ENCODE results near the gene CCNJ. TPM values are rescaled to one million over a fixed set of nuclear protein-coding genes. Genes with fewer than 3 reads are reported as not detected.
A peak's percentile ranks its signal among the peaks of the same experiment; 100 is the strongest.

CCNJ gene
- total RNA-seq, 2 experiments from 2014 or later = 4.5 to 5.3 TPM

DNA sequence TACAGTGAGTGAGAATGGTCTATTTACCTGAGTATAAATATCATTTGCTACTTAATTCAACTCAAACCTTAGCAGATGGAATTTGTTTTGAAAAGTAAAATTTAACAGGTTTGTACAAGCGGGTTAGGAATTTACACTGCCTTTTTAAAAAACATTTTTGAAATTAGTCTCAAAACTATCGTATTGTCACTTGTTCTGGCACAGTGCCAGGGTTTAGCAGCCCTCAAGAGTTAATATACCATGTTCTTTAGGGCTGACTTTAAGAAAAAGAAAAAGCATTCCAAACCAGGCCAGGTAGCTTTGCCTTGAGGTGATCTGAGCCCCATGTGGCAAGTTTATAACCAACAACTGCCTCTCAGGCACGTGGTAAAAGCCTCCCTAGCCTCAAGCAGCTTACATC lies 17.8 kb downstream of the CCNJ start:
- no peak overlapping the region for H3K27ac Mint-ChIP-seq
- ATAC-seq (no peak), DNase-seq (no peak)
- H3K27me3 Mint-ChIP-seq (ENCODE audit: low read depth) = no peaks in the 10 kb centered on the region
- ChIA-PET POLR2A (interaction anchor here (1.0 kb wide), 1 partner anchor 70 kb away, joined by 3 read pairs; no protein-coding TSS in a partner anchor), CTCF (interaction anchor here (1.4 kb wide), 1 partner anchor 14 kb away, joined by 3 read pairs; no protein-coding TSS in a partner anchor)
- peaks cover 52% of the 10 kb centered on the region for H3K36me3 Mint-ChIP-seq (ENCODE audit: low read depth)
- no peaks in the 10 kb centered on the region for H3K9me3 Mint-ChIP-seq (ENCODE audit: insufficient read depth)
- H3K4me3 Mint-ChIP-seq = no peak overlapping the region
- peaks cover 19% of the 10 kb centered on the region for H3K4me1 Mint-ChIP-seq (ENCODE audit: low read depth)

DNA sequence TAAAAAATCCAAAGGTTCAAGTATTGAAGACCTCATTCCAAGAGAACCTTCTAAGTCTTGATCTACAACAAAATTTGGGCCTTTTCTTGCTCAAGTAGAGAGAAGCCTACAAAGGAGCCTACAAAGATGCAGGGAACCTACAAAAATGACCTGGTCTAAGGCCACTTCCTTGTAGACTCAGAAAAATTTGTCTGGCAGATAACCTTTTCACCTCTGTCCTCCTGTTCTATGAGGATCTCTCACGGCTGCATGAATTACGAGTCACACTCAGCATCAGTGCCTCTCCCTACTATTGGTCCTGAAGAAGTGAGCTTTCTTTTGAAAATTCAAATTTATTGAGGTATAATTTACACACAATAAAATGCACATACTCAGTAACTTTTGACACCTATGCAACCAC lies 29.3 kb downstream of the CCNJ start:
- ChIA-PET POLR2A (interaction anchor here (4.1 kb wide), 1 partner anchor 57 kb away, joined by 17 read pairs; the partner anchor contains the start of gene ZNF518A), CTCF (no interaction called here)
- DNase-seq (no peak), ATAC-seq (no peak)
- Mint-ChIP-seq H3K27ac (no peak overlapping the region), H3K4me1 (ENCODE audit: low read depth) (peaks cover 28% of the 10 kb centered on the region), H3K4me3 (no peak overlapping the region), H3K9me3 (ENCODE audit: insufficient read depth) (no peaks in the 10 kb centered on the region), H3K27me3 (ENCODE audit: low read depth) (no peaks in the 10 kb centered on the region), H3K36me3 (ENCODE audit: low read depth) (peaks cover 3% of the 10 kb centered on the region)

DNA sequence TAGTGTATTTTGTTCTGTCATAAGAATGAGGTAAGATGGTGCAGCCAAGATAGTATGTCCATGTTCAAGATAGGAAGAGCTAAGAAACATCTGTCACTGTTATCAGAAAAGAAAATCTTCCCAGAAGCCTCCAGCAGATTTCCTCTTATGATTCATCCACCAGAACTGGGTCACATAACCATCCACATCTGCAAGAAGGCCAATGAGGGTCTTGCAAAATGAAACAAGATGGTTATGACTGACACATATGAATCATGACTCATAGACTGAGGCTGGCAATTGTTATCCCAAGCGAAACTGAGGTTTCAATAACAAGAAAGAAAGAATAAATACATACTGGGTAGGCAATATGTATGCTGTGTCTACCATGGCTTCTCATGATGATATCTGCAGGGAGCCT lies 30.3 kb downstream of the CCNJ start:
- DNase-seq (no peak), ATAC-seq (peak; percentile 81)
- Mint-ChIP-seq H3K27me3 (ENCODE audit: low read depth) (no peaks in the 10 kb centered on the region), H3K27ac (no peak overlapping the region), H3K36me3 (ENCODE audit: low read depth) (peaks cover 3% of the 10 kb centered on the region), H3K4me3 (no peak overlapping the region), H3K4me1 (ENCODE audit: low read depth) (peaks cover 28% of the 10 kb centered on the region), H3K9me3 (ENCODE audit: insufficient read depth) (no peaks in the 10 kb centered on the region)
- CTCF ChIA-PET = interaction anchor here (1.1 kb wide), 1 partner anchor 249 kb away, joined by 3 read pairs; no protein-coding TSS in a partner anchor
- POLR2A ChIA-PET = interaction anchor here (4.1 kb wide), 1 partner anchor 56 kb away, joined by 17 read pairs; the partner anchor contains the start of gene ZNF518A

DNA sequence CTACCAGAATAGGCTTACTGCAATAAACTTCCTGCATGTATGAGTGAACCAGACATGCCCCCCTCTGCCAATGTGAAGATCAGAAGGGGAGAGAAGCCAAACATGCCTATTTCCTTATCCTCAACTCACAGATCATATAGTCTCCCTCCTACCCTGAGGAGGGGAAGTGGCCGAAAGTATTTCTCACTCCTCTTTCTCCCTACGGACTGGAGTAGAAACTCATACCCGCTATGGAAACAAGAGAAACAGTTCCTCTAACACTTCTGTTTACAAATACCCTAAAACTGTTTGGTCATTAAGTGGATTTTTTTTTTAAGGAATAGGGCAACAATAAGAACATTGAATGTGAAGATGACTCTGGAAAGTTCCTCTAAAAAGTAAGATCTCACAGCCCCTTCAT lies 31.4 kb downstream of the CCNJ start:
- ATAC-seq = no peak
- H3K4me3 Mint-ChIP-seq = no peak overlapping the region
- ChIA-PET POLR2A (interaction anchor here (1.0 to 4.1 kb wide), 2 partner anchors 15 to 55 kb away, joined by 5 to 17 read pairs; partner anchors contain the start of gene ZNF518A), CTCF (interaction anchor here (0.7 to 1.2 kb wide), 3 partner anchors 14 to 58 kb away, joined by 3 to 4 read pairs (median 3); no protein-coding TSS in a partner anchor)
- H3K36me3 Mint-ChIP-seq (ENCODE audit: low read depth) = peaks cover 3% of the 10 kb centered on the region
- H3K4me1 Mint-ChIP-seq (ENCODE audit: low read depth) = peaks cover 31% of the 10 kb centered on the region
- H3K27ac Mint-ChIP-seq = no peak overlapping the region
- H3K27me3 Mint-ChIP-seq (ENCODE audit: low read depth) = no peaks in the 10 kb centered on the region
- no peaks in the 10 kb centered on the region for H3K9me3 Mint-ChIP-seq (ENCODE audit: insufficient read depth)
- no peak for DNase-seq

DNA sequence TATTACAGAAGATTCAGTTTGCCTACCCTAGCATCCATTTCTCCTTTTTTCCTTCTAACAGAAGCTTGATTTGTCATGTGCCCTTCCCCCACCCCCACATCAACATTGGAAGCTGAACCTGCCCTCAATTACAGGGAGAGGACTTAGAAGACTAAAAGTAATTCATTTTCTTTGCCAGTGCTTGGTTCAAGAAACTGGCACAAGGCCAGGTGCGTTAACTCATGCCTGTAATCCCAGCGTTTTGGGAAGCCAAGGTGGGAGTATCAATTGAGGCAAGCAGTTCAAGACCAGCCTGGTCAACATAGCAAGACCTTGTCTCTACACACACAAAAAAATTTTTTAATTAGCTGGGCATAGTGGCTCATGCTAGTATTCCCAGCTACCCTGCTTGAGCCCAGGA lies 32.6 kb downstream of the CCNJ start:
- Mint-ChIP-seq H3K9me3 (ENCODE audit: insufficient read depth) (no peaks in the 10 kb centered on the region), H3K36me3 (ENCODE audit: low read depth) (peaks cover 10% of the 10 kb centered on the region), H3K27me3 (ENCODE audit: low read depth) (no peaks in the 10 kb centered on the region), H3K4me1 (ENCODE audit: low read depth) (peaks cover 33% of the 10 kb centered on the region), H3K27ac (no peak overlapping the region), H3K4me3 (no peak overlapping the region)
- CTCF ChIA-PET = interaction anchor here (1.1 to 1.4 kb wide), 3 partner anchors 16 to 299 kb away, joined by 3 read pairs; no protein-coding TSS in a partner anchor
- POLR2A ChIA-PET = interaction anchor here (1.9 to 4.1 kb wide), 2 partner anchors 14 to 54 kb away, joined by 10 to 17 read pairs; partner anchors contain the start of gene ZNF518A
- DNase-seq (no peak), ATAC-seq (no peak)

DNA sequence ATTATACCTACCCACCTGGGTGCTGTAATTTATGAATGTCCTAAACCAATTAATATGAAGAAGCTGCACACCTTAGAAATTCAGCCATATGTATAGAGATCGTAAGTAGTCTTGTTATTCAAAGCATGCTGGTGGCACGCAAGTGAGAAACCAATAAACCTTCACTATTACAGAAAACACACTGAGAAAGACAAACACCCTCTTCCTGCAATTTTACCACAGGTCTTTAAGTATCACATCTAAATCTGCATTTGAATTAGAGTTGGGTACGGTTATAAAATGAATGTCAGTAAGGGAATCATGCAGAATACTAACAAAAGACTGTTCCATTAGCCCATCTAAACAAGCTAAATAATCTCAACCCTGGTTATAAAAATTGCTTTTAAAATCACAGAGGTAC lies 33.8 kb downstream of the CCNJ start:
- POLR2A ChIA-PET = no interaction called here
- peaks cover 10% of the 10 kb centered on the region for H3K36me3 Mint-ChIP-seq (ENCODE audit: low read depth)
- H3K9me3 Mint-ChIP-seq (ENCODE audit: insufficient read depth) = no peaks in the 10 kb centered on the region
- no peak for ATAC-seq
- CTCF ChIA-PET = interaction anchor here (1.4 kb wide), 1 partner anchor 61 kb away, joined by 3 read pairs; no protein-coding TSS in a partner anchor
- H3K4me3 Mint-ChIP-seq = no peak overlapping the region
- H3K27me3 Mint-ChIP-seq (ENCODE audit: low read depth) = no peaks in the 10 kb centered on the region
- peaks cover 28% of the 10 kb centered on the region for H3K4me1 Mint-ChIP-seq (ENCODE audit: low read depth)
- DNase-seq = no peak
- no peak overlapping the region for H3K27ac Mint-ChIP-seq

DNA sequence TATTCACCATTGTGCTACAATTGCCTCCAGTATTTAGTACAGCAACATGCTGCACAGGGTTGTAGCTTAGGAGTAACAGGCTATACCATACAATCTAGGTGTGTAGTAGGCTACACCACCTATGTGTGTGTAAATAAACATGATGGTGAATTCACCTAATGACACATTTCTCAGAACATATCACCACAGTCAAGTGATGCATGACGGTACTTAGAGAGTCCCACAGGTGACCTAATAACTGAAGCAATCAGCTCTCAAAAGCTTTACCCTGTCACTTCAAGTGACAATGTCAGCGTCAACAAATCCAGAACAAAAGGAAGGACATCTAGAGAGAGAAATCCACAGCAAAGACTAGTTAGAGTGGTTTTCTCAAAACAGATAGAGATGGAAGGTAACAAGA lies 38.8 kb downstream of the CCNJ start:
- H3K27ac Mint-ChIP-seq = no peak overlapping the region
- H3K27me3 Mint-ChIP-seq (ENCODE audit: low read depth) = no peaks in the 10 kb centered on the region
- peaks cover 5% of the 10 kb centered on the region for H3K4me1 Mint-ChIP-seq (ENCODE audit: low read depth)
- ATAC-seq (no peak), DNase-seq (no peak)
- H3K4me3 Mint-ChIP-seq = no peak overlapping the region
- peaks cover 7% of the 10 kb centered on the region for H3K36me3 Mint-ChIP-seq (ENCODE audit: low read depth)
- H3K9me3 Mint-ChIP-seq (ENCODE audit: insufficient read depth) = no peaks in the 10 kb centered on the region
- POLR2A ChIA-PET = no interaction called here
- CTCF ChIA-PET = interaction anchor here (1.3 kb wide), 1 partner anchor 66 kb away, joined by 6 read pairs; no protein-coding TSS in a partner anchor

DNA sequence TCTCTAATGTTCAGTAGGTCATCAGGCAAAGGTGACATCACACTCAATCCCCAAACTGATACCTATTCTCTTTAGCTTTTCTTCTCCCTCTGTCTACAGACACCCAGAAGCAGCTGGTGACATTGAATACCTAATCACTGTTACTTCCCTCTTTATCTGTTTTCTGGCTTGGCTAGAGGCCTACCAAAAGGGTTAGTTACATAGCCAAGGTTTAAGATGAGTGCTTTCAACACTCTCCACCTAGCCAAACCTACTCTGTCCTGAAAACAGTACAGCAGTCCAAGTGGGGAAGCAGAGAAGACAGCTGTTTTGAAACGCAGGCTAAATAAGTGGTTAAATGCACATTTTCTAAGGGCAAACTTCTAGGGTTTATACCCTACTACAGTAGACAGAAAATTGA lies 39.4 kb downstream of the CCNJ start:
- H3K9me3 Mint-ChIP-seq (ENCODE audit: insufficient read depth) = no peaks in the 10 kb centered on the region
- H3K36me3 Mint-ChIP-seq (ENCODE audit: low read depth) = peaks cover 12% of the 10 kb centered on the region
- H3K4me1 Mint-ChIP-seq (ENCODE audit: low read depth) = peaks cover 5% of the 10 kb centered on the region
- DNase-seq (no peak), ATAC-seq (no peak)
- H3K27me3 Mint-ChIP-seq (ENCODE audit: low read depth) = no peaks in the 10 kb centered on the region
- no peak overlapping the region for H3K4me3 Mint-ChIP-seq
- ChIA-PET POLR2A (interaction anchor here (1.3 kb wide), 1 partner anchor 47 kb away, joined by 4 read pairs; the partner anchor contains the start of gene ZNF518A), CTCF (interaction anchor here (1.3 kb wide), 1 partner anchor 66 kb away, joined by 6 read pairs; no protein-coding TSS in a partner anchor)
- H3K27ac Mint-ChIP-seq = no peak overlapping the region

DNA sequence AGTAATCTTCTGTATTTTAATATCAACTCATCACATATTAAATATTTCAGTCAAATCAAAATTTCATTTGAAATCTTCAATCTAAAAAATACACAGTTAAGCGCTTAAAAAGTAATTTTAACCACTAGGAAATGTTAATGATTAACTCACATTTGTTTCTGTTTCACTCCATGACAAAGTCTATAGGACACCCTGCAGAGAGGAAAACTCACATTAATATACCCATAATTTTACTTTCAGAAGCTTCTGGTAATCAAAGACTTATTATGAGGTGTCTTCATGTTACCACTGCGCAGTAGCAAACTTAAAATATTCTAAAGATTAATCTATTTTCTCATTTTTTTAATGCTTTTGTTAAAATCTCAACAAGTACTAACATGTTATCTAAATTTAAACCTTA lies 45.7 kb downstream of the CCNJ start:
- ATAC-seq (no peak), DNase-seq (no peak)
- ChIA-PET CTCF (interaction anchor here (0.6 to 2.1 kb wide), 8 partner anchors 15 to 395 kb away, joined by 3 to 19 read pairs (median 4); partner anchors contain the start of genes CCNJ, TCTN3 and ZNF518A), POLR2A (interaction anchor here (0.6 to 3.5 kb wide), 16 partner anchors 9 to 623 kb away, joined by 3 to 164 read pairs (median 4); partner anchors contain the start of genes CCNJ and ZNF518A)
- peak overlapping the region; percentile 100 for H3K27ac Mint-ChIP-seq
- no peaks in the 10 kb centered on the region for H3K9me3 Mint-ChIP-seq (ENCODE audit: insufficient read depth)
- H3K36me3 Mint-ChIP-seq (ENCODE audit: low read depth) = peaks cover 17% of the 10 kb centered on the region
- H3K4me1 Mint-ChIP-seq (ENCODE audit: low read depth) = peaks cover 17% of the 10 kb centered on the region
- H3K27me3 Mint-ChIP-seq (ENCODE audit: low read depth) = peaks cover 15% of the 10 kb centered on the region
- H3K4me3 Mint-ChIP-seq = peak overlapping the region; percentile 96

DNA sequence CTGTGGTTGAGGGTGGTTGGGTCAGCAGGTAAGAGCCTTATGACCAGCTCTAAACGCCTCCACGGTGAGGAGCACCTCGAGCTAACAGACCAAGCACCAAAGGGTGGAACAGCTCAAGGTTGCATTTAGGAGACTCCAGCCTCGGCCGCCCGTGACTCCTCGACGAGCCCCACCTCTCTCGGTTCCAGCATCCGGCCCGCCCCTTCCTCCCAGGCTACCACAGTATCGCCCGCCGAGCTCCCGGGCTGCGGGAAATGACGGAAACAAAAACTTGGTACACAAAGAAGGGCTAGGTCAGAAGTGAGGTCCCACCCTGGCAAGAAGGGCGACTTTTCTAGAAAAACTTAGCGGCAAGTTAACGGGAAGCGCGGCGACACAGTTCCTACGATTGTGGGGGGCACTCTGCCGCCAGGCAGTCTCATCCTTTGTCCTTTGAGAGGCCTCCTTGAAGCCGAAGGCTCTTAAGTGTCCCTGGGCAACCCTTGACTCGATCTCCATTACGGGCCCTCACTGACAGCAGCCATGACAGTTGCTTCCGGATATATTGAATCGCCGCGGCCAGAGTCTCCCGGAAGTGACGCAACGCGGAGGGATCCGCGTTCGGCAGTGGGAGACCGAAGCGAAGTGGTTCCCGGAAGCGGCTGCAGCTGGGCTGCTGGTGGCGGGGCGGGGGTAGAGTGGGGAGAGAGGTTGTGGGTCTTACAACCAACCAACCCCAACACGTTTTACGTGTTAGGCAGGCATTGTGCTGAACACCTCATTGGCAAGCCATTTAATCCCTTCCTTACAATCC lies 46.5 kb downstream of the CCNJ start:
- DNase-seq = peak; percentile 94
- H3K27ac Mint-ChIP-seq = peak overlapping the region; percentile 100
- CTCF ChIA-PET = interaction anchor here (0.6 to 2.1 kb wide), 8 partner anchors 15 to 396 kb away, joined by 3 to 19 read pairs (median 4); partner anchors contain the start of genes CCNJ, TCTN3 and ZNF518A
- H3K9me3 Mint-ChIP-seq (ENCODE audit: insufficient read depth) = no peaks in the 10 kb centered on the region
- peak overlapping the region; percentile 96 for H3K4me3 Mint-ChIP-seq
- peak; percentile 93 for ATAC-seq
- POLR2A ChIA-PET = interaction anchor here (0.6 to 3.5 kb wide), 17 partner anchors 8 to 622 kb away, joined by 3 to 164 read pairs (median 4); partner anchors contain the start of genes CCNJ and ZNF518A
- peaks cover 17% of the 10 kb centered on the region for H3K36me3 Mint-ChIP-seq (ENCODE audit: low read depth)
- H3K4me1 Mint-ChIP-seq (ENCODE audit: low read depth) = peaks cover 17% of the 10 kb centered on the region
- peaks cover 17% of the 10 kb centered on the region for H3K27me3 Mint-ChIP-seq (ENCODE audit: low read depth)

DNA sequence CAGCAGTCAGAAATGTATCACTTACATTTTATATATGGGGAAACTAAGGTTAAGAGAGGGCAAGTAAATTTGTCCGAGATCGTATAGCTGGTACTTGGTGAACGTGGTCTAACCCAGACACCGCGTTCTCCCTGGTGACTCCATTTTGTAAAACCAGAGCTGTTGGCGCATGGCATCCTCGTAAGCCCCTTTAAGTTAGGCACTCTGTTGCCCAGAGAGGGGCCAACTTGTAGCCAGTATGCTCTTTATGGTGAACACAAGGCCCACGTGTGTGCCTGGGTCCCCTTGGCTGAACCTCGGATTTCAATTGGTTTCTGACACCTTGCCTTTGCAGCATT lies 47.0 kb downstream of the CCNJ start:
- no peak for ATAC-seq
- Mint-ChIP-seq H3K4me1 (ENCODE audit: low read depth) (peaks cover 17% of the 10 kb centered on the region), H3K27ac (peak overlapping the region; percentile 100), H3K4me3 (peak overlapping the region; percentile 96), H3K9me3 (ENCODE audit: insufficient read depth) (no peaks in the 10 kb centered on the region), H3K36me3 (ENCODE audit: low read depth) (peaks cover 17% of the 10 kb centered on the region), H3K27me3 (ENCODE audit: low read depth) (peaks cover 21% of the 10 kb centered on the region)
- POLR2A ChIA-PET = interaction anchor here (0.8 to 3.5 kb wide), 7 partner anchors 16 to 184 kb away, joined by 3 to 164 read pairs (median 8); partner anchors contain the start of genes CCNJ and ZNF518A
- no peak for DNase-seq
- CTCF ChIA-PET = interaction anchor here (2.1 kb wide), 1 partner anchor 40 kb away, joined by 19 read pairs; the partner anchor contains the start of gene ZNF518A

Data from activated CD8-positive, alpha-beta T cell treated with anti-CD3 and anti-CD28 coated beads, Interleukin-2, amount 10 ng/mL, durations not matched to agents 7 days and 5 days (primary cell).